ENCODE measurements around the gene AK3.

AK3 gene

DNA sequence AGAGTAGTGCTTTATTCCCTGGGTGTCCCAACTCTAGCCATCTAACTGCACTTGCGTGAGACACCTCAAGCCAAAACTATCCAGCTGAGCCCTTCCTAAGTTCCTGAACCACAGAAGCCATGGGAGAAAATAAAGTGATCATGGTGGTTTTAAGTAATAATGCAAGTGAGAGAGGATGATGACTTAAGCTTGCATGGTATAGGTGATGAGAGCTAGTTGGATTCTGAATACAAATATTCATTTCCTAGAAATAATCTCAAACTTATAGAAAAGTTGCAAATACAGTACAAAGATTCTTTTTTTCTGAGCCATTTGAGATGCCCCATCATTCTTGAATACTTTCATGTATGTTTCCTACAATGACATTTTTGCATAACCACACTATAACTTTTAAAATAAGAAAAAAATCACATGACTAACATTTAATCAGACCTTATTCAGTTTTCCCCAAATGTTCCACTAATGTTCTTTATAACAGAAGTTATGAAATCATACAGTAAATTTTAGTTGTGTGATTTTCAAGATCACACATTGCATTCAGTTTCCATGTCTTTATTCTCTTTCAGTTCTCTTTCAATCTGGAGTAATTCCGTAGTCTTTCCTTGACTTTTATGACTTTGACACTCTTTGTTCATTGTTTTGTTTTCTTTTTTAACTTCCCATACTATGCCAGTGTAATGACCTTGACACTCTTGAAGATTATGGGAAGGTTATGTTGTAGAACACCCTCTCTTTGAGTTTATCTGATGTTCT, 5.5 kb upstream of the AK3 start:
- no peak for DNase-seq

DNA sequence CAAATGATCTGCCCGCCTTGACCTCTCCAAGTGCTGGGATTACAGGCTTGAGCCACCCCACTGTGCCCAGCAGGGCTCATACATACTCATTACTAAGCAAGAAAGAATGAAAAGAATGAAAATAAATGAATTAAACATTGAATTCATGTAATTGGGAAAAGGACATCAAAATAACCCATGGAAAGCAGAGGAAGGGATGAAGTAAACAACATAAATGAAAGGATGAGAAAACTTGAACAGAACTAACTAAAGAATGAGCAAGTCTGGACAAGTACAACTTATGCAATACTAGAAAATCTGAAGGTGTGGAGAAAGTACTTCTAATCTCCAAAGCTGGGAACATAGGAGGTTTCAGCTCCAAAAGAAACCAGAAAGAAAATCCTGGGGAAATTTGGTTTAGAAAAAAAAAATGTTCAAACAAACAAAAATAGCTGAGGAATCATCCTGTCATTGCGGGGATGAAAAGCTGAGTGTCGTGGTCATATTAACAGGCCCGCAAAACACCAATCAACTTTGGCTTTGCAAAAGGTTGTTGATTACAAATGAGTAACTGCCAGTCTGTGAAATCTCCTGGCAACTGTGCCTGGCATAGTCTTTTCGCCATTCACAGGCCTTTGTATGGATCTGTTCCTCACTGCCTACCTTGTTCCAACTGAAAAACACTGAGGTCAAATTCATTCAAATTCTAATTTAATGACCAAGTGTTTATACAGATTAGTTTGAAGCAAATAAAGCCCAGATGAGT, 2.3 kb upstream of the AK3 start:
- no peak for DNase-seq

GRCh38 chr9:4742246-4742645, 1.2 kb upstream of the AK3 start:
- DNase-seq: no peak

- no peak for DNase-seq
These were observed 525 bp upstream of the AK3 start for GRCh38 chr9:4741365-4742089.

DNA sequence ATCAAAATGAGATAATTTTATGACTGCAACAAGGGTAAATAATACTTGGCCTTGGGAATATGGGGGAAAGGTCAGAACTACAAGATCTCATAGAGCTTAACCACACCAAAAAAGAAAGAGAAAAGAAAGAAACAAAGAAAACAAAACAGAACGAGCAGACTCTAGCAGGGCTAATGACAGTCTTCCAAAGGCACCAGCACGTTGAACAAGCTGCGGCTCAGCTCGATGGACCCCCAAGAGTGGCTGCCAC, 689 bp downstream of the AK3 start:
- DNase-seq: no peak

GRCh38 chr9:4739587-4740387, 1.2 kb downstream of the AK3 start:
- no peak for DNase-seq

DNA sequence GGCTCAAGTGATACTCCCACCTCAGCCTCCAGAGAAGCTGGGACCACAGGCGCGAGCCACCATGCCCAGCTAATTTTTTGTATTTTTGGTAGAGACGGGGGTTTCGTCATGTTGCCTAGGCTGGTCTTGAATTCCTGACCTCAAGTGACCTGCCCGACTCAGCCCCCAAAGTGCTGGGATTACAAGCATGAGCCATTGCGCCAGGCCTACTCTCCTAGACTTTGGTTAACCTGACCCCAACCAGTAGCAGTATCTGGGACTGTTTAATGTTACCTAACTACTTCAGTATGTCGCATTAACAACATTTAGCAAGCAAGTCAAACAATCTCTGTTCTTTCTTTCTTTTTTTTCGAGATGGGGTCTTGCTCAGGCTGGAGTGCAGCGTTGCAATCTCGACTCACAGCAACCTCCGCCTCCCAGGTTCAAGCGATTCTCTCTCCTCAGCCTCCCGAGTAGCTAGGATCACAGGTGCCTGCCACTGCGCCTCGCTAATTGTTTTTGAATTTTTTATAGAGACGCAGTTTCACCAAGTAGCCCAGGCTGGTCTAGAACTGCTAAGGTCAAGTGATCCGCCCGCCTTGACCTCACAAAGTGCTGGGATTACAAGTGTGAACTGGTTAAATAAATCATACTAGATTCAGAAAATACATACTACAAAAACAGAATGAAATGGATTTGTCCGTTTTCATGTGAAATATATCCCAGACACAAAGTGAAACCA, 2.0 kb downstream of the AK3 start:
- DNase-seq: no peak

- DNase-seq: no peak
These were observed 6.9 kb downstream of the AK3 start for GRCh38 chr9:4734150-4734549.

GRCh38 chr9:4732890-4733289, 8.1 kb downstream of the AK3 start:
- no peak for DNase-seq

- DNase-seq: no peak
These were observed 13.4 kb downstream of the AK3 start for GRCh38 chr9:4727593-4727992.

GRCh38 chr9:4725706-4726442, 15.1 kb downstream of the AK3 start:
- DNase-seq: no peak

DNA sequence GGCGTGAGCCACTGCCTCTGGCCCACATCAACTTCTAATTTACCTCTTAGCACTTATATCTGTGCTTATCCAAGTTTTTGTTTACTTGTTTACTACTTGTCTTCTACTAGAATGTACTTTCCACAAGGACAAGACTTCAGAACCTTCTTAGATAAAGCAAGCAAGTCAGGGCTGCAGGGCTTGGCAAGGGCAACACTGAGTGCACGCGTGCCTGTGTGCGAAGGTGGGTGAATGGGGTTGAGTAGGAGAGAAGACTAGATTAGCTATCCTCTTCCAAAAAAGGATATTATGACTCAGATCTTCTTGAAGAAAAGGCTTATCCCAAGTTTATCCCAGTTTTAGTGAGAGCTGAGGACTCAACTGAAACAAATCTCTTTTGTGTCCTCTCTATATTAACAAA, 19.3 kb downstream of the AK3 start:
- no peak for DNase-seq

- DNase-seq: no peak
These were observed 22.1 kb downstream of the AK3 start for GRCh38 chr9:4718911-4719310.

DNA sequence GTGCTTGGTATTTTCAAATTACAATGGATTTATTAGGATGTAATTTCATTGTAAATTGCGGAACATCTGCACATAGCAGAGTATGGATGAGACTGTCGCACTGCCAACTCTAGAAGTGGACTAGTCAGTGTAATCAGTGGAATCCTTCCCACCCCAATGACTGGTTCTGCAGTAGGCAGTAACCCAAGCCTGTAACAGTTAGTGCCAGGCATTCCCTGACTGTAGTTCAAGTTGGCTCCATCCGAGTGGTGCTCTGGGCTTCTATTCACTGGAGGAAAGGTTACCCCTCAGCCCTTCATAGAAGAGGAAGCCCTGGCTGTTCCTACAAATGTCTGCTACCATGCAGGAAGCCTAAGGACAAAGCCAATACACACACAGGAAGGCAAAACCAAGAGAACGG, 23.2 kb downstream of the AK3 start:
- no peak for DNase-seq

GRCh38 chr9:4716163-4716562, 24.8 kb downstream of the AK3 start:
- no peak for DNase-seq

- no peak for DNase-seq
These were observed 26.6 kb downstream of the AK3 start for GRCh38 chr9:4714266-4715016.

DNA sequence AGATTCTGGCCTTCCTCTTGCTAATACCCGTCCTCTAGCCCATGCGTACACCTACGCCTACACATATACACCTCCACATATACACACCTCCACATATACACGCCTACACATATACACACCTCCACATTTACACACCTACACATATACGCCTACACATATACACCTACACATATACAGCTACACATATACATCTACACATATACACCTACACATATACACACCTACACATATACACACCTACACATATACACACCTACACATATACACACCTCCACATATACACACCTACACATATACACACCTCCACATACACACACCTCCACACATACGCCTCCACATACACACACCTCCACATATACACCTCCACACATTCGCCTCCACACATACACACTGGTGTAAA, 27.2 kb downstream of the AK3 start:
- DNase-seq: no peak

GRCh38 chr9:4709380-4709779, 31.6 kb downstream of the AK3 start:
- DNase-seq: no peak

GRCh38 chr9:4706971-4707622, 33.9 kb downstream of the AK3 start:
- no peak for DNase-seq

DNA sequence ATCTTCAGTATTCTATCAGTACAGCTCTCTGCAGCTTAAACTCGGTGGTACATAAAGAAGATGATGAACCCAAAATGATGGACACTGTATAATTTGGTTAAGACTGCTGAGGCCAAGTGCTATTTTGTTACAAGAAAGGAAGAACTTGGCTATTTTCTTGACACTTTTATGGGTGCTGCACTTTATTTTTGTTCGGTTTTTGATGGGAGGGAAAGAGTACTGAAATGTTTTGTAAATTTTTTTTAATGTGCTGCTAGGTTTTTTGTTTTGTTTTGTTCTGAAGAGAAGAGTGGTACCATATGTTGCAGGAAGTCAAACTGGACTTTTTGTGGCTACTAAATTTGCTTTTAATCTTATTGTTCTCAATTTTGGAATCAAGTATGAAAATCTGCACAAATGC, 35.0 kb downstream of the AK3 start:
- no peak for DNase-seq

DNA sequence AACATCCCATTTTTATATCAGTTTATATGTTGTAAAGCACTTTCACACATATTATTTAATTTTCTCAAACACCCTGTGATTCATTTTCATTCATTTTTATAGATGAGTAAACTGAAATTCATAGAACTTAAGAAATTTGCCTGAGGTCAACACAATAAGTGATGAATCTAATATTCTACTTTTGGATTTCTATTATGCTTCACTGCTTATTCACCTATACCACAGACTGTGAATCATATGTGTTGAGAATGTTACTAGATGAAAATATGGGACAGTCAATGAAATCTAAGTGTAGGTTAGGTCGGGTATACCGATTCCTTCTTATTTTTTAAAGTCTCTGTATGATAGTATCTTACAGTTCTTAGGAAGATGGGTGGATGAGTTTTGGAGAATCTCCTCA, 36.9 kb downstream of the AK3 start:
- DNase-seq: no peak

Data from DMS 273 treated with DMSO at 0.1 percent for 48 hours (cell line).